Breast epithelium (tissue), 3 donors: Measurements from ENCODE around the gene PAK5.

ENCODE experiments used
- CTCF ChIP-seq, 3 donors: fragments of 450-650 bp; IDR thresholded peaks; one replicate each; pipeline ENCODE4 v1.5.1; 2016 to 2017; ENCODE audit warnings: antibody characterized with exemption in 3 of 3, mild to moderate bottlenecking in 3 of 3, moderate library complexity in 3 of 3
- POLR2A ChIP-seq: fragments of 450-650 bp; IDR thresholded peaks from one replicate; pipeline ENCODE4 v1.6.1; 2016; ENCODE audit warnings: antibody characterized with exemption, mild to moderate bottlenecking, moderate library complexity
- POLR2AphosphoS5 ChIP-seq, 3 donors: sonication (generic); formaldehyde crosslinking; IDR thresholded peaks; one replicate each; pipeline ENCODE4 v1.6.1; 2017; ENCODE audit warnings: antibody characterized with exemption in 3 of 3

GRCh38 chr20:9600562-9600961, 238.3 kb downstream of the PAK5 start:
- TF ChIP-seq CTCF (IDR thresholded peaks at IDR 0.05) (no peak), POLR2AphosphoS5 (IDR thresholded peaks at IDR 0.05) (no peak), POLR2A (no peak)
